ENCODE results near the gene TMEM120B. TPM values are rescaled to one million over a fixed set of nuclear protein-coding genes. Genes with fewer than 3 reads are reported as not detected.
"Not testable (repeated sequence)": the region's sequence is repeated elsewhere in the genome, so short reads cannot be mapped to it uniquely, and the experiment has no call there.

The TMEM120B gene
- total RNA-seq, 1 donor from 2014 or later: 12.8 TPM

GRCh38 chr12:121745545-121745944 is 33.0 kb downstream of the TMEM120B start:
- DNase-seq (ENCODE audit: low read depth): not testable (repeated sequence)

- no peak for DNase-seq (ENCODE audit: low read depth)
These were observed 35.6 kb downstream of the TMEM120B start for GRCh38 chr12:121748218-121748570.

- DNase-seq (ENCODE audit: low read depth): peak; percentile 94
These were observed 36.2 kb downstream of the TMEM120B start for GRCh38 chr12:121748571-121749265.

- no peak for DNase-seq (ENCODE audit: low read depth)
These were observed 36.7 kb downstream of the TMEM120B start for GRCh38 chr12:121749267-121749666.

- DNase-seq (ENCODE audit: low read depth): no peak
These were observed 38.0 kb downstream of the TMEM120B start for GRCh38 chr12:121750507-121750955.

GRCh38 chr12:121751034-121751433 is 38.5 kb downstream of the TMEM120B start:
- DNase-seq (ENCODE audit: low read depth): no peak

- DNase-seq (ENCODE audit: low read depth): no peak
These were observed 39.3 kb downstream of the TMEM120B start for GRCh38 chr12:121751749-121752351.

GRCh38 chr12:121753844-121754264 is 41.3 kb downstream of the TMEM120B start:
- no peak for DNase-seq (ENCODE audit: low read depth)

GRCh38 chr12:121754836-121755235 is 42.3 kb downstream of the TMEM120B start:
- DNase-seq (ENCODE audit: low read depth): no peak

- no peak for DNase-seq (ENCODE audit: low read depth)
These were observed 43.0 kb downstream of the TMEM120B start for GRCh38 chr12:121755591-121755990.

- DNase-seq (ENCODE audit: low read depth): not testable (repeated sequence)
These were observed 46.0 kb downstream of the TMEM120B start for GRCh38 chr12:121758536-121758935.

- DNase-seq (ENCODE audit: low read depth): no peak
These were observed 49.7 kb downstream of the TMEM120B start for GRCh38 chr12:121762269-121762668.

GRCh38 chr12:121764808-121765207 is 52.3 kb downstream of the TMEM120B start:
- DNase-seq (ENCODE audit: low read depth): no peak

- peak; percentile 76 for DNase-seq (ENCODE audit: low read depth)
These were observed 53.0 kb downstream of the TMEM120B start for GRCh38 chr12:121765573-121765972.

GRCh38 chr12:121766290-121767039 is 53.9 kb downstream of the TMEM120B start:
- DNase-seq (ENCODE audit: low read depth): no peak

- DNase-seq (ENCODE audit: low read depth): peak; percentile 40
These were observed 55.0 kb downstream of the TMEM120B start for GRCh38 chr12:121767525-121768016.

- DNase-seq (ENCODE audit: low read depth): no peak
These were observed 56.8 kb downstream of the TMEM120B start for GRCh38 chr12:121769297-121769830.

GRCh38 chr12:121769831-121770301 is 57.3 kb downstream of the TMEM120B start:
- no peak for DNase-seq (ENCODE audit: low read depth)

- DNase-seq (ENCODE audit: low read depth): no peak
These were observed 57.8 kb downstream of the TMEM120B start for GRCh38 chr12:121770388-121770787.

- DNase-seq (ENCODE audit: low read depth): no peak
These were observed 58.5 kb downstream of the TMEM120B start for GRCh38 chr12:121770813-121771625.
